HL-60 (cell line): ENCODE results near the gene PAFAH1B2.

ENCODE experiments used
- CTCF ChIP-seq: IDR thresholded peaks from one replicate; pipeline ENCODE4 v1.5.1; 2011; ENCODE audit warnings: low read length, control low read depth, inconsistent platforms; ENCODE audit not compliant: insufficient read depth
- POLR2AphosphoS5 ChIP-seq: IDR thresholded peaks from 2 replicates; pipeline ENCODE4 v1.6.1; 2012; ENCODE audit warnings: low read depth
- REST ChIP-seq: IDR thresholded peaks from 2 replicates; pipeline ENCODE4 v1.6.1; 2012; ENCODE audit warnings: low read depth; ENCODE audit not compliant: insufficient replicate concordance

DNA sequence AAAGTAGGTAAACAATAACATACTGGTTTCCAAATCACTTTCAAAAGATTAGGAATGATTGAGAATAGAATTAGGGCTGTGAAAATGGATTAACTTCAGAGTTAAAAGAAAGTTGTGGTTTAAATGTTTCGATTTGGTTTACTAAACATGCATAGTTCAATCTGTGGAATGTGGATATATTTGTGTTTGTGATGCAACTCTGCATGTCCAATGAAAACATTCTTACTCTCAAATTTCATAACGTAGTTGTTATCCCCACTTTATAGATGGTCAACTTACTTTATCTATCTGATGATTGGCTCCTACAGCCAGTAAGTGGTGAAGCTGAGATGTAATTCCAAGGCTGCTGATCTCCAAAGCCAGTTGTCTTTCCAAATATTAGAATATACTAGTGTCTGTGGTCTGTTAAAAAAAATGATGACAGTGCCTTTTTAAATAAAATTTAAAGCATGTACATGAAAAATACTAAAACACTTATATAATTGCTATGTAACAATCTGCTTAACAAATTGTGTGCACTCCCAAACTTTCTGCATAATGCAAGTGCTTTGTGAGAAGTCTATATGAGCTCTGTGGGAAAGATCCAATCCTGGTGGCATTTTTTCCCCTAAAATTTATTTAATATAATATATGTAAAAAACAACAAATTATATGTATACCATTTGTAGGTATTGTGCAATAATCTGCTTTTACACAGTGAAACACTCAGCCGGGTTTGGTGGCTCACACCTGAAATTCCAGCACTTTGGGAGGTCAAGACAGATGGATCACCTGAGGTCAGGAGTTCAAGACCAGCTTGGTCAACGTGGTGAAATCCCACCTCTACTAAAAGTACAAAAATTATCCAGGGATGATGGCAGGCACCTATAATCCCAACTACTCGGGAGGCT is 36.1 kb upstream of the PAFAH1B2 start:
- TF ChIP-seq CTCF, result no peak
- TF ChIP-seq POLR2AphosphoS5, result no peak
- TF ChIP-seq REST, result no peak
